Esophagus squamous epithelium (tissue), 4 donors: ENCODE data around the gene PDSS2.

ENCODE experiments used
- POLR2A ChIP-seq, 4 donors: fragments of 450-650 bp; IDR thresholded peaks; one replicate each; pipeline ENCODE4 v1.6.1; 2017; ENCODE audit warnings: antibody characterized with exemption in 4 of 4, mild to moderate bottlenecking in 4 of 4, moderate library complexity in 3 of 4
- TF ChIP-seq, protein P1 (sequence below), 6 experiments: fragments of 450-650 bp in 4 of 6; fragments of 200-600 bp in 2 of 6; sonication (generic) in 2 of 6; IDR thresholded peaks; one replicate each; pipeline ENCODE4 v1.5.1; 2016 to 2019; ENCODE audit warnings: antibody characterized with exemption in 6 of 6, mild to moderate bottlenecking in 4 of 6, moderate library complexity in 4 of 6

DNA sequence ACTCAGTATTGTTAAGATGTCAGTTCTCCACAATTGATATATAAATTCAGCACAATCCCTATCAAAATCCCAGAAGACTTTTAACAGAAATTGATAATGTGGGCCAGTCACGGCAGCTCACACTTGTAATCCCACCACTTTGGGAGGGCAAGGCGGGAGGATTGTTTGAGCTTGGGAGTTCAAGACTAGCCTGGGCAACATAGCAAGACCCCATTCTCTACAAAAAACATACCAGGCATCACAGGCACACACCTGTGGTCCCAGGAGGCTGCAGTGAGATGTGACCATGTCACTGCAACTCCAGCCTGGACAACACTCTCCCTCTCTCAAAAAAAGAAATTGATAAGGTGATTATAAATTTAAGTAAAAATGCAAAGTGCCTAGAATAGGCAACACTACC is 90.9 kb downstream of the PDSS2 start:
- TF ChIP-seq, protein P1, sequence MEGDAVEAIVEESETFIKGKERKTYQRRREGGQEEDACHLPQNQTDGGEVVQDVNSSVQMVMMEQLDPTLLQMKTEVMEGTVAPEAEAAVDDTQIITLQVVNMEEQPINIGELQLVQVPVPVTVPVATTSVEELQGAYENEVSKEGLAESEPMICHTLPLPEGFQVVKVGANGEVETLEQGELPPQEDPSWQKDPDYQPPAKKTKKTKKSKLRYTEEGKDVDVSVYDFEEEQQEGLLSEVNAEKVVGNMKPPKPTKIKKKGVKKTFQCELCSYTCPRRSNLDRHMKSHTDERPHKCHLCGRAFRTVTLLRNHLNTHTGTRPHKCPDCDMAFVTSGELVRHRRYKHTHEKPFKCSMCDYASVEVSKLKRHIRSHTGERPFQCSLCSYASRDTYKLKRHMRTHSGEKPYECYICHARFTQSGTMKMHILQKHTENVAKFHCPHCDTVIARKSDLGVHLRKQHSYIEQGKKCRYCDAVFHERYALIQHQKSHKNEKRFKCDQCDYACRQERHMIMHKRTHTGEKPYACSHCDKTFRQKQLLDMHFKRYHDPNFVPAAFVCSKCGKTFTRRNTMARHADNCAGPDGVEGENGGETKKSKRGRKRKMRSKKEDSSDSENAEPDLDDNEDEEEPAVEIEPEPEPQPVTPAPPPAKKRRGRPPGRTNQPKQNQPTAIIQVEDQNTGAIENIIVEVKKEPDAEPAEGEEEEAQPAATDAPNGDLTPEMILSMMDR (IDR thresholded peaks at IDR 0.05): no peak
- no peak for TF ChIP-seq POLR2A (IDR thresholded peaks at IDR 0.05)
